Neuronal stem cell (in vitro differentiated cells): ENCODE results near the gene ACTR8.

ENCODE experiments used
- DNase-seq: peaks from one replicate; pipeline ENCODE4 v3.0.0-alpha.2; 2013; ENCODE audit warnings: low spot score
- H2AFZ ChIP-seq: one replicate; pipeline ENCODE4 v1.6.1; 2013; ENCODE audit warnings: mild to moderate bottlenecking, low read length, inconsistent platforms
- H2AK5ac ChIP-seq: 2 replicates; pipeline ENCODE4 v1.6.1; 2013; ENCODE audit warnings: low read depth, mild to moderate bottlenecking, inconsistent platforms, low read length, moderate library complexity, mixed read lengths
- H2BK120ac ChIP-seq: 2 replicates; pipeline ENCODE4 v1.6.1; 2013; ENCODE audit warnings: low read depth, mild to moderate bottlenecking, inconsistent platforms, low read length, moderate library complexity, mixed read lengths
- H2BK12ac ChIP-seq: one replicate; pipeline ENCODE4 v1.6.1; 2013; ENCODE audit warnings: low read length, inconsistent platforms
- H2BK15ac ChIP-seq: 2 replicates; pipeline ENCODE4 v1.6.1; 2013; ENCODE audit warnings: mild to moderate bottlenecking, low read length, inconsistent platforms, mixed read lengths
- H2BK5ac ChIP-seq: one replicate; pipeline ENCODE4 v1.6.1; 2013; ENCODE audit warnings: inconsistent platforms, mild to moderate bottlenecking, low read length, moderate library complexity
- H3K14ac ChIP-seq: one replicate; pipeline ENCODE4 v1.6.1; 2013; ENCODE audit warnings: low read length, inconsistent platforms
- H3K18ac ChIP-seq: 2 replicates; pipeline ENCODE4 v1.6.1; 2013; ENCODE audit warnings: low read length, inconsistent platforms
- H3K23ac ChIP-seq: 2 replicates; pipeline ENCODE4 v1.6.1; 2013; ENCODE audit warnings: low read depth, mild to moderate bottlenecking, mixed read lengths, low read length, inconsistent platforms; ENCODE audit not compliant: poor library complexity
- H3K27ac ChIP-seq: replicated peaks from 3 replicates; pipeline ENCODE4 v1.5.1; 2013; ENCODE audit warnings: low read length, inconsistent platforms
- H3K27me3 ChIP-seq, 3 experiments: 2 replicates each; pipeline ENCODE4 v1.6.1; 2013; ENCODE audit warnings: low read length in 3 of 3, mild to moderate bottlenecking in 2 of 3, inconsistent platforms in 1 of 3, low read depth in 1 of 3, mixed read lengths in 1 of 3, moderate library complexity in 1 of 3; ENCODE audit not compliant: control insufficient read depth in 3 of 3, insufficient read depth in 3 of 3
- H3K36me3 ChIP-seq, 2 donors: replicated peaks in 1 of 2; 2 replicates each; pipeline ENCODE4 v1.6.1; 2013; ENCODE audit warnings: low read length in 2 of 2; ENCODE audit not compliant: control insufficient read depth in 2 of 2, insufficient read depth in 2 of 2
- H3K4ac ChIP-seq: 2 replicates; pipeline ENCODE4 v1.6.1; 2013; ENCODE audit warnings: inconsistent platforms, mild to moderate bottlenecking, low read length, moderate library complexity
- H3K4me1 ChIP-seq, 2 donors: 1 replicate in 1 of 2; 2 replicates in 1 of 2; pipeline ENCODE4 v1.6.1; 2013; ENCODE audit warnings: low read length in 2 of 2, low read depth in 1 of 2; ENCODE audit not compliant: control insufficient read depth in 2 of 2, insufficient read depth in 1 of 2
- H3K4me2 ChIP-seq: one replicate; pipeline ENCODE4 v1.6.1; 2013; ENCODE audit warnings: mild to moderate bottlenecking, low read length, inconsistent platforms; ENCODE audit not compliant: insufficient read depth, poor library complexity, severe bottlenecking
- H3K4me3 ChIP-seq, 2 donors: 2 replicates each; pipeline ENCODE4 v1.5.1; 2013; ENCODE audit warnings: low read length in 2 of 2, mild to moderate bottlenecking in 2 of 2, inconsistent platforms in 1 of 2, moderate library complexity in 1 of 2
- H3K79me1 ChIP-seq: one replicate; pipeline ENCODE4 v1.6.1; 2013; ENCODE audit warnings: low read depth, mild to moderate bottlenecking, inconsistent platforms, low read length, moderate library complexity
- H3K9ac ChIP-seq: one replicate; pipeline ENCODE4 v1.6.1; 2013; ENCODE audit warnings: mild to moderate bottlenecking, low read depth, low read length, inconsistent platforms; ENCODE audit not compliant: poor library complexity
- H3K9me3 ChIP-seq, 2 donors: replicated peaks in 1 of 2; 2 replicates each; pipeline versions ENCODE3 to v1.6.1; 2013; ENCODE audit warnings: low read length in 2 of 2, mild to moderate bottlenecking in 2 of 2, inconsistent platforms in 1 of 2, low read depth in 1 of 2, mixed read lengths in 1 of 2, moderate library complexity in 1 of 2; ENCODE audit not compliant: control insufficient read depth in 2 of 2, insufficient read depth in 1 of 2
- H4K8ac ChIP-seq: one replicate; pipeline ENCODE4 v1.6.1; 2013; ENCODE audit warnings: low read depth, mild to moderate bottlenecking, inconsistent platforms, low read length, moderate library complexity
- H4K91ac ChIP-seq: one replicate; pipeline ENCODE4 v1.6.1; 2013; ENCODE audit warnings: low read length, low read depth, mild to moderate bottlenecking, inconsistent platforms; ENCODE audit not compliant: poor library complexity
- WGBS, 2 donors: extraction: QIAGEN DNeasy Blood & Tissue Kit; methylation state at CpG; one replicate each; pipeline ENCODE4 v1.1.7; 2013; ENCODE audit warnings: missing lambda C conversion rate in 2 of 2, mixed read lengths in 1 of 2; ENCODE audit not compliant: insufficient read length in 2 of 2, insufficient replicate concordance in 1 of 2; ENCODE audit errors: extremely low coverage in 2 of 2; 5-methylcytosine and 5-hydroxymethylcytosine counted together

The ACTR8 gene

DNA sequence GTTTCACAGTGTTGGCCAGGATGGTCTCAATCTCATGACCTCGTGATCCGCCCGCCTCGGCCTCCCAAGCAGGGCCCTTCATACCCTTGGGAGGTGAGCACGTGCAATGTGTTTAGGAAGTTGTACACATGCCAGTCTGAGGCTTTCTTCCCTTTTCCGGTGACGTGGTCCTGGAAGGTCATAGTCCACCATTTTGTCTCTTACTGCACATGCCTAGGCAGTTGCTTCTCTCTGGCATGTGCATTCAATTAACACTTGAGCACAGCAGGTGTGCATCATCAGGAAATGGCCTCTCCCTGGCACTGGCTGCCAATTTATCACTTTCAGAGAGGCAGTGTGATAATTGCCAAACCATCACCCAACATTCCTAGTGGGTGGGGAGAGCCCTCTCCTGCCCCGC lies 31.4 kb upstream of the ACTR8 start:
- H3K4me2 ChIP-seq = no peak overlapping the region
- no peak overlapping the region for H3K4ac ChIP-seq
- H3K9ac ChIP-seq = no peak overlapping the region
- peak overlapping the region in 1 of 2 donors; percentile 60 for H3K4me3 ChIP-seq
- H2BK120ac ChIP-seq = no peak overlapping the region
- no peaks in the 10 kb centered on the region for H3K9me3 ChIP-seq
- no peaks in the 10 kb centered on the region for H3K36me3 ChIP-seq
- no peak overlapping the region for H3K14ac ChIP-seq
- no peaks in the 10 kb centered on the region for H3K4me1 ChIP-seq
- H4K91ac ChIP-seq = no peak overlapping the region
- H3K23ac ChIP-seq = no peak overlapping the region
- H2BK12ac ChIP-seq = no peak overlapping the region
- H2BK5ac ChIP-seq = no peak overlapping the region
- H3K27ac ChIP-seq = no peak overlapping the region
- peaks cover 0 to 8% (median 0%) of the 10 kb centered on the region in 3 experiments for H3K27me3 ChIP-seq
- no peak overlapping the region for H2AK5ac ChIP-seq
- no peaks in the 10 kb centered on the region for H3K79me1 ChIP-seq
- H3K18ac ChIP-seq = no peak overlapping the region
- no peak overlapping the region for H4K8ac ChIP-seq
- no CpG with 5 or more reads among the region's 8 CpGs for WGBS, 2 donors
- no peak overlapping the region for H2AFZ ChIP-seq
- no peak overlapping the region for H2BK15ac ChIP-seq
- no peak for DNase-seq

DNA sequence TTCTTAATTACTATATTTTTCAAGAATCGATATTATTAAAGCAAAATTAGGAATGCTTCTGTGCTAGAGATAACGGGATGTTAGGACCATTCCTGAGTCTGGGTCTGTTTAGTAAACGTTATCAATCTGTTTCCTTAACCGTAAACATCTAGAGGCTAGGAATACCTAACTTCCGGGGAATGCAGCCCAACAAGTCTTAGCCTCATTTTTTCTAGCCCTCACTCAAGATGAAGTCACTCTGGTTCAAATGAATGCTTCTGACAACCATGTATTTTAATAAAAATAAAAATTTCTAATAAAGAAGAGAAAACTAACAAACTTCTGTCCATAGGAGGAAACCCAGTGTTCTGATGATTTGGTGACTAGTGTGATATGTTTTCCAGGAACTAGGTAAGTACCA lies 20.8 kb upstream of the ACTR8 start:
- no peak for DNase-seq
- H4K91ac ChIP-seq = no peak overlapping the region
- H4K8ac ChIP-seq = no peak overlapping the region
- no peak overlapping the region for H2BK12ac ChIP-seq
- no peak overlapping the region for H3K4me2 ChIP-seq
- H2BK15ac ChIP-seq = no peak overlapping the region
- H3K23ac ChIP-seq = no peak overlapping the region
- H3K36me3 ChIP-seq = no peaks in the 10 kb centered on the region
- H2AFZ ChIP-seq = no peak overlapping the region
- WGBS, 2 donors = no CpG with 5 or more reads among the region's 5 CpGs
- H3K18ac ChIP-seq = no peak overlapping the region
- no peak overlapping the region for H2BK5ac ChIP-seq
- no peaks in the 10 kb centered on the region for H3K9me3 ChIP-seq
- no peak overlapping the region for H2BK120ac ChIP-seq
- H3K79me1 ChIP-seq = no peaks in the 10 kb centered on the region
- H3K4me3 ChIP-seq = no peak overlapping the region
- H3K27me3 ChIP-seq = peaks cover 0 to 8% (median 0%) of the 10 kb centered on the region in 3 experiments
- no peak overlapping the region for H3K14ac ChIP-seq
- no peak overlapping the region for H3K9ac ChIP-seq
- no peak overlapping the region for H2AK5ac ChIP-seq
- no peak overlapping the region for H3K4ac ChIP-seq
- no peak overlapping the region for H3K27ac ChIP-seq
- no peaks in the 10 kb centered on the region for H3K4me1 ChIP-seq

GRCh38 chr3:53902067-53902466 lies 20.1 kb upstream of the ACTR8 start:
- Histone ChIP-seq H4K8ac (no peak overlapping the region), H2BK12ac (no peak overlapping the region), H2BK15ac (no peak overlapping the region), H2BK5ac (no peak overlapping the region), H2AK5ac (no peak overlapping the region), H3K18ac (no peak overlapping the region), H3K4me3 (no peak overlapping the region), H3K14ac (no peak overlapping the region), H2BK120ac (no peak overlapping the region), H3K27ac (no peak overlapping the region), H3K23ac (no peak overlapping the region), H3K27me3 (peaks cover 0 to 13% (median 2%) of the 10 kb centered on the region in 3 experiments), H3K79me1 (no peaks in the 10 kb centered on the region), H3K9me3 (no peaks in the 10 kb centered on the region), H3K4ac (no peak overlapping the region), H3K4me1 (no peaks in the 10 kb centered on the region), H3K9ac (no peak overlapping the region), H4K91ac (no peak overlapping the region), H3K36me3 (no peaks in the 10 kb centered on the region), H2AFZ (no peak overlapping the region), H3K4me2 (no peak overlapping the region)
- WGBS, 2 donors = no CpG with 5 or more reads among the region's 1 CpG
- DNase-seq = no peak

GRCh38 chr3:53900666-53901331 lies 18.8 kb upstream of the ACTR8 start:
- no peak overlapping the region for H2BK5ac ChIP-seq
- no peak overlapping the region for H4K8ac ChIP-seq
- H2BK120ac ChIP-seq = no peak overlapping the region
- no peak overlapping the region for H3K18ac ChIP-seq
- H2AK5ac ChIP-seq = no peak overlapping the region
- no peak for DNase-seq
- H3K79me1 ChIP-seq = no peaks in the 10 kb centered on the region
- H3K27me3 ChIP-seq = peaks cover 0 to 13% (median 2%) of the 10 kb centered on the region in 3 experiments
- H3K4me3 ChIP-seq = no peak overlapping the region
- WGBS, 2 donors = no CpG with 5 or more reads among the region's 2 CpGs
- no peak overlapping the region for H2AFZ ChIP-seq
- H2BK15ac ChIP-seq = no peak overlapping the region
- no peak overlapping the region for H3K9ac ChIP-seq
- H3K36me3 ChIP-seq = no peaks in the 10 kb centered on the region
- no peak overlapping the region for H4K91ac ChIP-seq
- H3K4me1 ChIP-seq = no peaks in the 10 kb centered on the region
- no peak overlapping the region for H3K23ac ChIP-seq
- H2BK12ac ChIP-seq = no peak overlapping the region
- H3K4me2 ChIP-seq = no peak overlapping the region
- no peak overlapping the region for H3K27ac ChIP-seq
- H3K4ac ChIP-seq = no peak overlapping the region
- no peaks in the 10 kb centered on the region for H3K9me3 ChIP-seq
- H3K14ac ChIP-seq = no peak overlapping the region
